ENCODE measurements around the gene FMNL2.

GRCh38 chr2:152470861-152471854 is 136.2 kb downstream of the FMNL2 start:
- TF ChIP-seq ZNF580 (tag by site-specific recombination; IDR thresholded peaks at IDR 0.05) = no peak
- no peak for TF ChIP-seq ZBTB11 (tag by site-specific recombination; conservative IDR thresholded peaks at IDR 0.05; ENCODE audit: low read depth)
- no peak for TF ChIP-seq ZNF555 (tag by site-specific recombination; conservative IDR thresholded peaks at IDR 0.05)
- TF ChIP-seq ZNF335 (tag by site-specific recombination; conservative IDR thresholded peaks at IDR 0.05) = no peak
- no peak for TF ChIP-seq CTCF (tag by site-specific recombination; IDR thresholded peaks at IDR 0.05)
- no peak for TF ChIP-seq SP2 (tag by site-specific recombination; IDR thresholded peaks at IDR 0.05)
- no peak for TF ChIP-seq KLF9 (tag by site-specific recombination; IDR thresholded peaks at IDR 0.05; ENCODE audit: low read depth)
- no peak for TF ChIP-seq ZNF792 (tag by site-specific recombination; IDR thresholded peaks at IDR 0.05)
- no peak for TF ChIP-seq ZNF423 (tag by site-specific recombination; IDR thresholded peaks at IDR 0.05)
- no peak for TF ChIP-seq ZNF768 (tag by site-specific recombination; IDR thresholded peaks at IDR 0.05)
- TF ChIP-seq ZBTB20 (tag by site-specific recombination; IDR thresholded peaks at IDR 0.05) = no peak

Measured in HEK293 (cell line).